Measurements from ENCODE around the gene C20orf96. TPM values are rescaled to one million over a fixed set of nuclear protein-coding genes. Genes with fewer than 3 reads are reported as not detected.

The C20orf96 gene
- total RNA-seq, 3 donors from 2014 or later: 2.6 to 9.2 (median 6.1) TPM

DNA sequence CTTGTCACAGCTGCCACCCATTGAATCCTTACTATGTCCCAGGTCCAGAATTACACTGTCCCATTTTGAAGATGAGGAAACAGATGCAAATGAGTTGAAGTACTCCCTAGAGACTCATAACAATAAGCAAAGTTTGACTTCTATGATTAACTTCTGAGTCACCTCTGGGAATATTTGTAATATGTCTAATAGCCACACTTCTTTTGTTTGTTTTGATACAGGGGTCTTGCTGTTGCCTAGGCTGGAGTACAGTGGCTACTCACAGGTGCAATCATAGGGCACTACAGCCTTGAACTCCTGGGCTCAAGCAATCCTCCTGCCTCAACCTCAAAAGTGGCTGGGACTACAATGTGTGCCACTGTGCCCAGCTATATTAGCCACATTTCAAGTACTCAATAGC lies 23.4 kb upstream of the C20orf96 start:
- H3K36me3 ChIP-seq: no peaks in the 10 kb centered on the region
- no peak for TF ChIP-seq POLR2AphosphoS5 (IDR thresholded peaks at IDR 0.05)
- no peak for TF ChIP-seq POLR2A (IDR thresholded peaks at IDR 0.05)
- TF ChIP-seq, protein P1, sequence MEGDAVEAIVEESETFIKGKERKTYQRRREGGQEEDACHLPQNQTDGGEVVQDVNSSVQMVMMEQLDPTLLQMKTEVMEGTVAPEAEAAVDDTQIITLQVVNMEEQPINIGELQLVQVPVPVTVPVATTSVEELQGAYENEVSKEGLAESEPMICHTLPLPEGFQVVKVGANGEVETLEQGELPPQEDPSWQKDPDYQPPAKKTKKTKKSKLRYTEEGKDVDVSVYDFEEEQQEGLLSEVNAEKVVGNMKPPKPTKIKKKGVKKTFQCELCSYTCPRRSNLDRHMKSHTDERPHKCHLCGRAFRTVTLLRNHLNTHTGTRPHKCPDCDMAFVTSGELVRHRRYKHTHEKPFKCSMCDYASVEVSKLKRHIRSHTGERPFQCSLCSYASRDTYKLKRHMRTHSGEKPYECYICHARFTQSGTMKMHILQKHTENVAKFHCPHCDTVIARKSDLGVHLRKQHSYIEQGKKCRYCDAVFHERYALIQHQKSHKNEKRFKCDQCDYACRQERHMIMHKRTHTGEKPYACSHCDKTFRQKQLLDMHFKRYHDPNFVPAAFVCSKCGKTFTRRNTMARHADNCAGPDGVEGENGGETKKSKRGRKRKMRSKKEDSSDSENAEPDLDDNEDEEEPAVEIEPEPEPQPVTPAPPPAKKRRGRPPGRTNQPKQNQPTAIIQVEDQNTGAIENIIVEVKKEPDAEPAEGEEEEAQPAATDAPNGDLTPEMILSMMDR (IDR thresholded peaks at IDR 0.05): no peak
- no peak overlapping the region for H3K4me3 ChIP-seq
- no peak for DNase-seq (ENCODE audit: low spot score in 2 of 2)
- H3K27ac ChIP-seq: no peak overlapping the region
- intact Hi-C loops (cut with DNase I; ENCODE audit: low total_unique reads): no loop called here
- no peaks in the 10 kb centered on the region for H3K27me3 ChIP-seq
- H3K4me1 ChIP-seq: no peaks in the 10 kb centered on the region
- H3K9me3 ChIP-seq: no peaks in the 10 kb centered on the region

DNA sequence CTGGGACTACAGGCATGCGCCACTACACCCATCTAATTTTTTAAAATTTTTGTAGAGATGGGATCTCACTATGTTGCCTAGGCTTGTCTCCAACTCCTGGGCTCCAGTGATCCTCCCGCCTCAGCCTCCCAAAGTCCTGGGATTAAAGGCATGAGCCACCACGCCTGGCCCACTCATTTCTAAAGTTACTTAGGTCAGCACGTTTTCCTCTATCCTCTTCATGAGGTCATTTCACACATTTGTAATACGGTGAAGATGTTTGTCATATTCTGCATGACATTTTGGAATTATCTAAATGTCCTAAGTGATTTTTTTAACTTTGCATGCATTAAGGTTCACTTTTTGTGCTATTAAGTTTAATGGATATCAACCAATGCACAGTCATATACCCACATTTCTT lies 22.9 kb upstream of the C20orf96 start:
- intact Hi-C loops (cut with DNase I; ENCODE audit: low total_unique reads): no loop called here

DNA sequence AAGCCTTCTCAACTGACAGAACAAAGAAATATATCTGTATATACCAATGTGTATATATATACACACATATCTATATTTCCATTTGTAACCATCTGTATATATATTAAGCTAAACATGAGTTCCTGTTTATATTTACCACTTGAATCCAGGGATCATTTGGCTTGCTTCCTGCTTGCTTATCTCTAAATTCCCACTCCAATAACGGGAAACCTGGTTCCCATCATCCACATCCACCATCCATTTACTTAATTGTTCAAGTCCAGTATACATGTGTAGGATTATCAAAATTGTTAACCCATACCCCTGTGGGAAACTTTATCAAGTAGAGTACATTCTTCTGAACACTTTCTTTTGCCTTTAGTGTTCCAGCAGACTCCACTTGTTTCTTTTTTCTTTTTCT lies 22.3 kb upstream of the C20orf96 start:
- Histone ChIP-seq H3K4me1 (no peaks in the 10 kb centered on the region), H3K36me3 (no peaks in the 10 kb centered on the region), H3K27me3 (no peaks in the 10 kb centered on the region), H3K27ac (no peak overlapping the region), H3K4me3 (no peak overlapping the region), H3K9me3 (no peaks in the 10 kb centered on the region)
- intact Hi-C loops (cut with DNase I; ENCODE audit: low total_unique reads): no loop called here
- TF ChIP-seq POLR2A (IDR thresholded peaks at IDR 0.05): no peak
- no peak for DNase-seq (ENCODE audit: low spot score in 2 of 2)

More for the DNA sequence above, 22.9 kb upstream of the C20orf96 start:
- no peak overlapping the region for H3K27ac ChIP-seq
- no peaks in the 10 kb centered on the region for H3K9me3 ChIP-seq
- H3K4me1 ChIP-seq: no peaks in the 10 kb centered on the region
- TF ChIP-seq POLR2A (IDR thresholded peaks at IDR 0.05) (no peak), POLR2AphosphoS5 (IDR thresholded peaks at IDR 0.05) (no peak)
- TF ChIP-seq, protein P1 (IDR thresholded peaks at IDR 0.05): no peak
- no peak for DNase-seq (ENCODE audit: low spot score in 2 of 2)
- no peak overlapping the region for H3K4me3 ChIP-seq
- no peaks in the 10 kb centered on the region for H3K27me3 ChIP-seq
- no peaks in the 10 kb centered on the region for H3K36me3 ChIP-seq

GRCh38 chr20:312067-312466 lies 21.5 kb upstream of the C20orf96 start:
- TF ChIP-seq POLR2A (IDR thresholded peaks at IDR 0.05) (no peak), POLR2AphosphoS5 (IDR thresholded peaks at IDR 0.05) (no peak)
- TF ChIP-seq, protein P1 (IDR thresholded peaks at IDR 0.05): no peak
- H3K4me1 ChIP-seq: no peaks in the 10 kb centered on the region
- no peaks in the 10 kb centered on the region for H3K27me3 ChIP-seq
- H3K9me3 ChIP-seq: no peaks in the 10 kb centered on the region
- no peak overlapping the region for H3K4me3 ChIP-seq
- H3K36me3 ChIP-seq: no peaks in the 10 kb centered on the region
- DNase-seq (ENCODE audit: low spot score in 2 of 2): no peak
- no peak overlapping the region for H3K27ac ChIP-seq
- intact Hi-C loops (cut with DNase I; ENCODE audit: low total_unique reads): no loop called here

DNA sequence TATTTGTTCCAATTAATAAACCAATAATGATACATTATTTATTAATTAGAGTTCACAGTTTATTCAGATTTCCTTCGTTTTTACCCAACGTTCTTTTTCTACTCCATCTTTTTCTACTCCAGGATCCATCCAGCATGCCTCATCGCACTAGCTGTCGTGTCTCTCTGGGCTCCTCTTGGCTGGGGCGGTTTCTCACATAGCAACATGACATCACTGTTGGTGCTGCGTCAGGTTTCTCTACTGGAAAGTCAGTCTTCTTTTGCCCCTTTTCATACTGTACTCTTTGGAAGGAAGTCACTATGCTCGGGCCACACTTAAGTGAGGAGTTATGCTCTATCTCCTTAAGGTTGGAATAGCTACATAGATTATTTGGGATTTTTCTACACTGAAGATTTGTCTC lies 21.1 kb upstream of the C20orf96 start:
- Histone ChIP-seq H3K27ac (no peak overlapping the region), H3K36me3 (no peaks in the 10 kb centered on the region), H3K9me3 (no peaks in the 10 kb centered on the region), H3K27me3 (no peaks in the 10 kb centered on the region), H3K4me3 (no peak overlapping the region), H3K4me1 (no peaks in the 10 kb centered on the region)
- no peak for DNase-seq (ENCODE audit: low spot score in 2 of 2)
- intact Hi-C loops (cut with DNase I; ENCODE audit: low total_unique reads): no loop called here
- TF ChIP-seq, protein P1 (IDR thresholded peaks at IDR 0.05): no peak
- no peak for TF ChIP-seq POLR2A (IDR thresholded peaks at IDR 0.05)
- no peak for TF ChIP-seq POLR2AphosphoS5 (IDR thresholded peaks at IDR 0.05)

DNA sequence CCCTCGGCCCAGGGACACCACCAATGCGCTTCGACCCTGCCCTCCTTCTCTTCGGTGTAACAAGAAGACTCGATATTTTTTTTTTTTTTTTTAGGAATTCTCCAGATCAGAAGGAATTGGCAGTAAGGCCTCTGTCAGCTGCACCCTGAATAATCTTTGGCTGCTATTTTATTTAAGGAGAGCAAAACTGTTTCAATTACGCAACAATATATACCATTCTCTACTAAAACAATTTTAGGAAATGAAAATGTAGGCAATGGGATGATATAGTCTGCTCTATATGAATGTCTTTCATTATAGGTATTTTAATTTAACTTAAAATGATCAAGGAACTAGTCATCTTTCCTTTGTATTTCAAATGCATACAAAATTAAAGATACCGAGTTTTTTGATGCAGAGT lies 20.1 kb upstream of the C20orf96 start:
- no peaks in the 10 kb centered on the region for H3K27me3 ChIP-seq
- no peak for DNase-seq (ENCODE audit: low spot score in 2 of 2)
- H3K4me1 ChIP-seq: no peaks in the 10 kb centered on the region
- H3K36me3 ChIP-seq: no peaks in the 10 kb centered on the region
- no peak for TF ChIP-seq POLR2AphosphoS5 (IDR thresholded peaks at IDR 0.05)
- TF ChIP-seq POLR2A (IDR thresholded peaks at IDR 0.05): no peak
- TF ChIP-seq, protein P1 (IDR thresholded peaks at IDR 0.05): no peak
- no peaks in the 10 kb centered on the region for H3K9me3 ChIP-seq
- intact Hi-C loops (cut with DNase I; ENCODE audit: low total_unique reads): no loop called here
- H3K27ac ChIP-seq: peak overlapping the region in 1 of 2 donors; percentile 71
- H3K4me3 ChIP-seq: peak overlapping the region in 2 of 3 donors; percentile 54 to 69

Data from breast epithelium (tissue), 4 donors.